ENCODE measurements around the gene CHRM3. TPM values are rescaled to one million over a fixed set of nuclear protein-coding genes. Genes with fewer than 3 reads are reported as not detected.

CHRM3 gene
- total and polyA plus RNA-seq, 2 donors (not counting 1 experiment from before 2014, with no cell fraction given): not detected

DNA sequence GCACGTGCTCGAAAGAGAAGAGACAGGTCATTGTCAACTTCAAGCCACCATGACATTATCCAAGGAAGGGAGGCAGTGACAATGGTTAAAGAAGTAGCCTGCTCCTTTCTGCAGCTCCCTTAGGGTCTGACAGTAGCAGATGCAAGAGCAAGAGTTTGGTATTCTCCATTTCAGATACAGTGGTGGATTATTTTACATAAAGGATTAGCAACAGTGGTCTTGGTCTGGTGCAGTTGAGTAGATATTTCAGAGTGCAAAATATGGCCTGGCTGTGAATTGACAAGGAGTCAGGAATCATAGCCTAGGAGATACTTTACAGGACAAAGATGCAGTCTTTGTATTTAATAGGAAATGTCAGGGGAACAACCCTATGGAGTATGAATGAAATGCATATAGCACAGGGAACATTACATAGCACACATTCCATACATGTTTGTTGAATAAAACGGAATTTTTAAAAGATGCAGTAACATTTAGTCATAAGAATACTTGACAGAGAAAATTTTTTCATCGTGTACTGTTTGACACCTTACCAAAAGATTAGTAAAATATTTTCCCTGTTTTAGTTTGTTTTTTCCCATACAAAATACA, 41.8 kb downstream of the CHRM3 start:
- H3K27me3 Mint-ChIP-seq: no peaks in the 10 kb centered on the region
- ATAC-seq (ENCODE audit: low read depth): no peak
- no peaks in the 10 kb centered on the region for H3K27me3 ChIP-seq (replicated peaks in 1 of 4; ENCODE audit: control extremely low read depth in 1 of 4, control insufficient read depth in 3 of 4, insufficient read depth in 4 of 4, low read length in 3 of 4)
- no peak overlapping the region for H3K27ac ChIP-seq (ENCODE audit: low read length in 2 of 2)
- H3K4me2 ChIP-seq (replicated peaks; ENCODE audit: low read depth, low read length, poor library complexity, severe bottlenecking): no peak overlapping the region
- POLR2A ChIA-PET: no interaction called here
- TF ChIP-seq, protein P1, sequence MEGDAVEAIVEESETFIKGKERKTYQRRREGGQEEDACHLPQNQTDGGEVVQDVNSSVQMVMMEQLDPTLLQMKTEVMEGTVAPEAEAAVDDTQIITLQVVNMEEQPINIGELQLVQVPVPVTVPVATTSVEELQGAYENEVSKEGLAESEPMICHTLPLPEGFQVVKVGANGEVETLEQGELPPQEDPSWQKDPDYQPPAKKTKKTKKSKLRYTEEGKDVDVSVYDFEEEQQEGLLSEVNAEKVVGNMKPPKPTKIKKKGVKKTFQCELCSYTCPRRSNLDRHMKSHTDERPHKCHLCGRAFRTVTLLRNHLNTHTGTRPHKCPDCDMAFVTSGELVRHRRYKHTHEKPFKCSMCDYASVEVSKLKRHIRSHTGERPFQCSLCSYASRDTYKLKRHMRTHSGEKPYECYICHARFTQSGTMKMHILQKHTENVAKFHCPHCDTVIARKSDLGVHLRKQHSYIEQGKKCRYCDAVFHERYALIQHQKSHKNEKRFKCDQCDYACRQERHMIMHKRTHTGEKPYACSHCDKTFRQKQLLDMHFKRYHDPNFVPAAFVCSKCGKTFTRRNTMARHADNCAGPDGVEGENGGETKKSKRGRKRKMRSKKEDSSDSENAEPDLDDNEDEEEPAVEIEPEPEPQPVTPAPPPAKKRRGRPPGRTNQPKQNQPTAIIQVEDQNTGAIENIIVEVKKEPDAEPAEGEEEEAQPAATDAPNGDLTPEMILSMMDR (IDR thresholded peaks at IDR 0.05): no peak
- TF ChIP-seq EZH2 (IDR thresholded peaks at IDR 0.05; ENCODE audit: borderline replicate concordance, insufficient read depth, low read depth, low read length, poor library complexity, severe bottlenecking): no peak
- no peaks in the 10 kb centered on the region for H3K9me3 ChIP-seq (ENCODE audit: control extremely low read depth in 1 of 3, control insufficient read depth in 2 of 3, insufficient read depth in 1 of 3, low read length in 2 of 3)
- no peak for DNase-seq
- no peaks in the 10 kb centered on the region for H4K20me1 ChIP-seq (ENCODE audit: control insufficient read depth, insufficient read depth, low read length, poor library complexity, severe bottlenecking)
- H3K27ac Mint-ChIP-seq: no peak overlapping the region
- no CpG with 5 or more reads among the region's 4 CpGs for WGBS (ENCODE audit: insufficient coverage)
- no peak overlapping the region for H3K4me3 ChIP-seq (ENCODE audit: control extremely low read depth in 1 of 5, extremely low read depth in 1 of 5, insufficient read depth in 1 of 5, low read depth in 2 of 5, low read length in 4 of 5)
- H3K4me1 Mint-ChIP-seq: no peaks in the 10 kb centered on the region
- no peak overlapping the region for H2AFZ ChIP-seq (ENCODE audit: insufficient read depth, low read depth, low read length, poor library complexity, severe bottlenecking)
- no peak overlapping the region for H3K9ac ChIP-seq (ENCODE audit: low read length)
- H3K79me2 ChIP-seq (ENCODE audit: control insufficient read depth, insufficient read depth, low read length): no peaks in the 10 kb centered on the region
- no peak overlapping the region for H3K4me3 Mint-ChIP-seq
- CTCF ChIA-PET: no interaction called here
- intact Hi-C loops (cut with micrococcal nuclease): no loop called here
- peaks cover 2% of the 10 kb centered on the region for H3K9me3 Mint-ChIP-seq (ENCODE audit: insufficient read depth)
- no peaks in the 10 kb centered on the region for H3K36me3 ChIP-seq (replicated peaks in 1 of 2; ENCODE audit: control extremely low read depth in 1 of 2, control insufficient read depth in 1 of 2, extremely low read depth in 1 of 2, insufficient read depth in 2 of 2, low read length in 1 of 2)
- H3K4me1 ChIP-seq (ENCODE audit: control insufficient read depth in 2 of 2, insufficient read depth in 2 of 2, low read length in 2 of 2): no peaks in the 10 kb centered on the region

DNA sequence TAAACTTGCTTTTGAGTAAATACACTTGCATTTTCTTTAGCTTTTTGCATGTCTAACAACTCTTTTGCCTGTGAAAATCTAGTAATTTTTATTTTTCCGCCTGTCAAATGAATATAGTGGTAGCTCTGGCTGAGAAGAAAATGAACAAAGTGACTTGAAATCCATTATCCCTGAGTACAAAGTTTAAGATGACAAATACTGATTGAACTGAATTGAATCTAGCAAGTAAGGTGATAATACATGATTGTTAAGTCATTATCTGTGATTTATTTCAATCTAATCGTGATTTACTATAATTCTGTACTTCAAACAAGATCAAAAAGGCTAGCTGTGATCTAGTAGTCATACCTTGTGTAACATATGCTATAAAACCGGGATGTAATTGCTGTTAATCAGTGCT, 42.8 kb downstream of the CHRM3 start:
- peaks cover 2% of the 10 kb centered on the region for H3K9me3 Mint-ChIP-seq (ENCODE audit: insufficient read depth)
- TF ChIP-seq, protein P1 (IDR thresholded peaks at IDR 0.05): no peak
- no peak for TF ChIP-seq EZH2 (IDR thresholded peaks at IDR 0.05; ENCODE audit: borderline replicate concordance, insufficient read depth, low read depth, low read length, poor library complexity, severe bottlenecking)
- no peak overlapping the region for H3K27ac ChIP-seq (ENCODE audit: low read length in 2 of 2)
- H3K27me3 ChIP-seq (replicated peaks in 1 of 4; ENCODE audit: control extremely low read depth in 1 of 4, control insufficient read depth in 3 of 4, insufficient read depth in 4 of 4, low read length in 3 of 4): no peaks in the 10 kb centered on the region
- no peak overlapping the region for H3K9ac ChIP-seq (ENCODE audit: low read length)
- POLR2A ChIA-PET: no interaction called here
- H3K27me3 Mint-ChIP-seq: no peaks in the 10 kb centered on the region
- CTCF ChIA-PET: no interaction called here
- no peak overlapping the region for H3K4me3 Mint-ChIP-seq
- H3K9me3 ChIP-seq (ENCODE audit: control extremely low read depth in 1 of 3, control insufficient read depth in 2 of 3, insufficient read depth in 1 of 3, low read length in 2 of 3): no peaks in the 10 kb centered on the region
- intact Hi-C loops (cut with micrococcal nuclease): no loop called here
- no peaks in the 10 kb centered on the region for H3K4me1 ChIP-seq (ENCODE audit: control insufficient read depth in 2 of 2, insufficient read depth in 2 of 2, low read length in 2 of 2)
- WGBS (ENCODE audit: insufficient coverage): 100% methylated on average over 1 of the region's 3 CpGs
- no peaks in the 10 kb centered on the region for H3K36me3 ChIP-seq (replicated peaks in 1 of 2; ENCODE audit: control extremely low read depth in 1 of 2, control insufficient read depth in 1 of 2, extremely low read depth in 1 of 2, insufficient read depth in 2 of 2, low read length in 1 of 2)
- no peaks in the 10 kb centered on the region for H3K4me1 Mint-ChIP-seq
- H3K4me3 ChIP-seq (ENCODE audit: control extremely low read depth in 1 of 5, extremely low read depth in 1 of 5, insufficient read depth in 1 of 5, low read depth in 2 of 5, low read length in 4 of 5): no peak overlapping the region
- H2AFZ ChIP-seq (ENCODE audit: insufficient read depth, low read depth, low read length, poor library complexity, severe bottlenecking): no peak overlapping the region
- ATAC-seq (ENCODE audit: low read depth) (no peak), DNase-seq (no peak)
- no peak overlapping the region for H3K4me2 ChIP-seq (replicated peaks; ENCODE audit: low read depth, low read length, poor library complexity, severe bottlenecking)
- no peak overlapping the region for H3K27ac Mint-ChIP-seq
- H3K79me2 ChIP-seq (ENCODE audit: control insufficient read depth, insufficient read depth, low read length): no peaks in the 10 kb centered on the region
- H4K20me1 ChIP-seq (ENCODE audit: control insufficient read depth, insufficient read depth, low read length, poor library complexity, severe bottlenecking): no peaks in the 10 kb centered on the region
